Type B pancreatic cell (in vitro differentiated cells): ENCODE measurements around the gene EDC3. TPM values are rescaled to one million over a fixed set of nuclear protein-coding genes. Genes with fewer than 3 reads are reported as not detected.

ENCODE experiments used
- DNase-seq: peaks from one replicate; pipeline ENCODE4 v3.0.0; 2021; ENCODE audit warnings: mixed read lengths; ENCODE audit not compliant: unreplicated experiment; ENCODE audit errors: extremely low spot score
- H3K27ac Mint-ChIP-seq: 2 replicates; pipeline ENCODE4 v1.8.0; 2021; ENCODE audit warnings: mild to moderate bottlenecking, mixed read lengths
- H3K27me3 Mint-ChIP-seq: 2 replicates; pipeline ENCODE4 v1.8.0; 2021; ENCODE audit warnings: mixed read lengths
- H3K36me3 Mint-ChIP-seq: 2 replicates; pipeline ENCODE4 v1.8.0; 2021; ENCODE audit warnings: mixed read lengths
- H3K4me1 Mint-ChIP-seq: one replicate; pipeline ENCODE4 v1.8.0; 2021; ENCODE audit warnings: mixed read lengths; ENCODE audit not compliant: unreplicated experiment
- H3K4me3 Mint-ChIP-seq: 2 replicates; pipeline ENCODE4 v1.8.0; 2021; ENCODE audit warnings: mild to moderate bottlenecking, mixed read lengths
- H3K9me3 Mint-ChIP-seq: 2 replicates; pipeline ENCODE4 v1.8.0; 2021; ENCODE audit warnings: mixed read lengths
- CTCF ChIP-seq: fragments of 200-600 bp; sonication (generic); conservative IDR thresholded peaks from 2 replicates; pipeline ENCODE4 v1.5.0; 2021; ENCODE audit warnings: antibody characterized with exemption, mild to moderate bottlenecking
- total RNA-seq: library from RNA; stranded (reverse); gene quantifications from 2 replicates; pipeline ENCODE4 v1.2.1, GENCODE V29; 2021; ENCODE audit warnings: low replicate concordance

EDC3 gene
- total RNA-seq, 1 donor from 2014 or later: 72.3 TPM

GRCh38 chr15:74595271-74595670 is 100.6 kb downstream of the EDC3 start:
- Mint-ChIP-seq H3K4me1 (peaks cover 10% of the 10 kb centered on the region), H3K4me3 (no peak overlapping the region), H3K36me3 (peaks cover 8% of the 10 kb centered on the region), H3K27ac (no peak overlapping the region), H3K9me3 (no peaks in the 10 kb centered on the region), H3K27me3 (no peaks in the 10 kb centered on the region)
- no peak for DNase-seq
- no peak for TF ChIP-seq CTCF

GRCh38 chr15:74594455-74594854 is 101.4 kb downstream of the EDC3 start:
- no peak overlapping the region for H3K27ac Mint-ChIP-seq
- no peak overlapping the region for H3K4me3 Mint-ChIP-seq
- no peak for TF ChIP-seq CTCF
- no peak for DNase-seq
- peaks cover 10% of the 10 kb centered on the region for H3K4me1 Mint-ChIP-seq
- H3K9me3 Mint-ChIP-seq: no peaks in the 10 kb centered on the region
- no peaks in the 10 kb centered on the region for H3K27me3 Mint-ChIP-seq
- H3K36me3 Mint-ChIP-seq: peaks cover 8% of the 10 kb centered on the region

GRCh38 chr15:74593122-74593521 is 102.7 kb downstream of the EDC3 start:
- Mint-ChIP-seq H3K4me3 (no peak overlapping the region), H3K27me3 (no peaks in the 10 kb centered on the region), H3K36me3 (peaks cover 4% of the 10 kb centered on the region), H3K4me1 (peaks cover 10% of the 10 kb centered on the region), H3K9me3 (no peaks in the 10 kb centered on the region), H3K27ac (no peak overlapping the region)
- DNase-seq: no peak
- no peak for TF ChIP-seq CTCF

GRCh38 chr15:74592222-74592621 is 103.6 kb downstream of the EDC3 start:
- Mint-ChIP-seq H3K27ac (no peak overlapping the region), H3K4me3 (no peak overlapping the region), H3K4me1 (peaks cover 7% of the 10 kb centered on the region), H3K36me3 (no peaks in the 10 kb centered on the region), H3K9me3 (no peaks in the 10 kb centered on the region), H3K27me3 (no peaks in the 10 kb centered on the region)
- no peak for DNase-seq
- TF ChIP-seq CTCF: no peak

- Mint-ChIP-seq H3K27me3 (no peaks in the 10 kb centered on the region), H3K27ac (no peak overlapping the region), H3K36me3 (peaks cover 6% of the 10 kb centered on the region), H3K9me3 (no peaks in the 10 kb centered on the region), H3K4me3 (no peak overlapping the region), H3K4me1 (peaks cover 7% of the 10 kb centered on the region)
- TF ChIP-seq CTCF: no peak
- no peak for DNase-seq
Observed at GRCh38 chr15:74589826-74590225, 106.0 kb downstream of the EDC3 start.

GRCh38 chr15:74585857-74586256 is 110.0 kb downstream of the EDC3 start:
- Mint-ChIP-seq H3K27ac (no peak overlapping the region), H3K9me3 (no peaks in the 10 kb centered on the region), H3K4me1 (peaks cover 23% of the 10 kb centered on the region), H3K27me3 (no peaks in the 10 kb centered on the region), H3K4me3 (no peak overlapping the region), H3K36me3 (peaks cover 9% of the 10 kb centered on the region)
- no peak for TF ChIP-seq CTCF
- no peak for DNase-seq
